Activated CD8-positive, alpha-beta memory T cell treated with anti-CD3 and anti-CD28 coated beads for 1 hour (primary cell): ENCODE results near the gene RAD23B.
A peak's percentile ranks its signal among the peaks of the same experiment; 100 is the strongest.

ENCODE experiments used
- DNase-seq, 2 donors: peaks; one replicate each; pipeline ENCODE4 v3.0.0-alpha.2; 2020; ENCODE audit warnings: low read depth in 1 of 2; ENCODE audit errors: extremely low read depth in 1 of 2

The RAD23B gene

GRCh38 chr9:107268560-107268959 is 14.5 kb upstream of the RAD23B start:
- no peak for DNase-seq

DNA sequence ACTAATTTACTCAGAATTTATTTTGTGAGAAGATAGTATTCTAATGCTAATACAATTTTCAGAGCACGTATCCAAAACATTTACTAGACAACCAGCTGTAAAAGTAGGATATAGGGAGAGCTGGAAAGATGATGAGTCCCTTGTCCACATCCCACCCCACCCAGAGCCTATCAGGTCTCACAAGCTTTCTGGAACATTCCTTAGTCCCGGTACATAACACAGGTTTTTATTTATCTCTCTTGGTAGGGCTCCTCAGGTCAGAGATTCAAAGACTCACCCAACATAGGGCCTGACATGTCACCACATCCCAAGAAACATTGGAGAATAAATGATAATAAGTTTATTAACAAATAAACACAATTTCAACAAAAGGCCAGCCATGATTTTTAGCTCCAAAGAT is 13.8 kb upstream of the RAD23B start:
- no peak for DNase-seq

GRCh38 chr9:107269681-107270080 is 13.4 kb upstream of the RAD23B start:
- no peak for DNase-seq

DNA sequence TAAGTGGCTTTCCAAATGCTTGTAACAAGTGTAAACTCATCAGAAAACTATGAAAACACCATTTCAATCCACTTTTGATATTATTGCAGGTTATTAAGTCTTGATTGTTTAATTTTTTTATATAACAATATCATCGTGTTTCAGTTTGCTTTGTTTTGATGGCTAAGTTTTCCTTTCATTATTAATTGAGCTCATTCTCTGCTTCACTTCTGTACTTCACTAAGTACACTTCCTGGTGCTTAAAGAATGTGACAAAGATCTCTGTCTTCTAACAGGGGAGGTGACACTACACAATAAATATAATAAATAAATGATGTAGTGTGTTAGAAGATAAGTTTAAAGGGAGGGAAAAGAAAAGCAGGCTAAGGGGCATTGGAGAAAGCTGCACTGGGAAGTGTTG is 13.0 kb upstream of the RAD23B start:
- no peak for DNase-seq

- DNase-seq: no peak
These were observed 12.5 kb upstream of the RAD23B start for GRCh38 chr9:107270580-107270979.

- DNase-seq: no peak
These were observed 9.4 kb upstream of the RAD23B start for GRCh38 chr9:107273634-107274033.

DNA sequence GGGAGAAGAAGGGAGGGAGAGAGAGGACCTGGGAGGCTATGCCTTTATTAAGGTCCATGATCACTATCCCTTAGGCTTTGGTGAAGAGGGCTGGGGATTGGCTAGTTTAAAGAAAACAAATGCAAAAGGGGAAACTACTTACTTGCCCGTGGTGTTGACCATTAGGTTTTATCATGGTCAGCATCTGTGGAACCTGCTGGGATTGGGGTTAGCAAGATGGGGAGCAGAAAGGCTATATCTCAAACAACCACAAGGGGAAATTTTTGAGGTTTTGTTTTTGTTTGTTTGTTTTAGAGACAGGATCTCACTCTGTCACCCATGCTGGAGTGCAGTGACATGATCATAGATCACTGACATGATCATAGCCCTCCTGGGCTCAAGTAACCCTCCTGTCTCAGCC is 9.0 kb upstream of the RAD23B start:
- DNase-seq: no peak

DNA sequence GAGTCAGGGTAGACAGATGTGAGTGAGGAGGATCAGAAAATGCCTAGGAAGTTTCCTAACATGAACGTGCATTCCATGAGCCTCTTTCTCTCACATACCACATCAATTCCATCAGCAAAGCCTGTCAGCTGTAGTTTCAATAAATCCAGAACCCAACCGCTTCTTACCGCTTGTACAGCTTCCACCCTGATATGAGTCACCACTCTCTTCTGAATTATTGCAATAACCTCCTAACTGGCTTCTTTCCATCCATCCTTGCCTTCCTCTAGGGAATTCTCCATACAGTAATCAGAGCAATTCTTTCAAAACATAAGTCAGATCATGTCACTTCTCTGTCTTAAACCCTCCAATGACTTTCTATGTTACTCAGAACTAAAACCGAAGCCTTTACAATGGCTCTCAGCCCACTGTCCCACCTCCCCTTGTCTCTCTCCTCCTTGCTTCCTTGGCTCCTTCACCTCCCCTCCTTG is 8.1 kb upstream of the RAD23B start:
- DNase-seq: no peak

DNA sequence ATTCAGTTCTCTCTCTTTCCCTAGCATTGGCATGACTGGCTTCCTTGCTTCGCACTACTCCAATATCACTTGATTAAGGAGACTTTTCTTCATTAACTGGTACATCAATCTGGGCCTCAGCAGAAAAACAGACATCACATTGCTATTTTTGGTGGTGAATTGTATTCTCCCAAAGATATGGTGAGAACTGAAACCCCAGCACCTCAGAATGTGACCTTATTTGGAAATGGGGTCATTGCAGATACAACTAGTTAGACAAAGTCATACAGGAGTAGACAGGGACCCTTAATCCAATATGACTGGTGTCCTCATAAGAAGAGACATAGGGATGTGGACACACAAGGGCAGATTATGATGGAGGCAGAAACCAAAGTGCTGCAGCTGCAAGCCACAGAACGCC is 7.5 kb upstream of the RAD23B start:
- no peak for DNase-seq

- no peak for DNase-seq
These were observed 5.9 kb upstream of the RAD23B start for GRCh38 chr9:107276966-107277710.

GRCh38 chr9:107277801-107278200 is 5.3 kb upstream of the RAD23B start:
- no peak for DNase-seq

DNA sequence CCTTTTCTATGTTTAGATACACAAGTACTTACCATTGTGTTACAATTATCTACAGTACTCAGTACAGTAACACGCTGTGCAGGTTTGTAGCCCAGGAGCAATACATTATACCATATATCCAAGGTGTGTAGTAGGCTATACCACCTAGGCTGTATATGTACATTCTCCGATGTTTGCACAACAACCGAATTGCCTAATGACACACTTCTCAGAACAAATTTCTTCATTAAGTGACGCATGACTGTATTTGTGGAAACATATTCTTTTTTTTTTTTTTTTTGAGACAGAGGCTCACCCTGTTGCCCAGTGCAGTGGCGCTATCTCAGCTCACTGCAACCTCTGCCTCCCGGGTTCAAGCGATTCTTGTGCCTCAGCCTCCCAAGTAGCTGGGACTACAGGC is 4.0 kb upstream of the RAD23B start:
- no peak for DNase-seq

DNA sequence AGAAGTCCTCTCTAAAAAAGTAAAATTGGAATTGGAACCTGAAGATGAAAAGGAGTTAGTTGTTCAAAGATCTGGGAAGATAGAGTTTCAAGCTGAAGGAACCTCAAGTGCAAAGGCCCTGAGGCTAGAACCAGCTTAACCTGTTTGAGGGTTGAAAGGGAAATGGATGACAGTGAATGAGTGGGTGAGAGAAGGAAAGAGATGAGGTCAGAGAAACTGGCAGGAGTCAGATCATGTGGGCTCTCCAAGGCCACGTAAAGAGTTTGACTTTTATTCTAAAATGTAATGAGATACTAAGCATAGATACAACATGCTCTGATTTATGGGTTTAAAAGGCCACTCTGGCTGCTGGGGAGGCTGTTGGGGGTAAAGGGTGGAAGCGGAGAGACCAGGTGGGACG is 2.5 kb upstream of the RAD23B start:
- DNase-seq: no peak

DNA sequence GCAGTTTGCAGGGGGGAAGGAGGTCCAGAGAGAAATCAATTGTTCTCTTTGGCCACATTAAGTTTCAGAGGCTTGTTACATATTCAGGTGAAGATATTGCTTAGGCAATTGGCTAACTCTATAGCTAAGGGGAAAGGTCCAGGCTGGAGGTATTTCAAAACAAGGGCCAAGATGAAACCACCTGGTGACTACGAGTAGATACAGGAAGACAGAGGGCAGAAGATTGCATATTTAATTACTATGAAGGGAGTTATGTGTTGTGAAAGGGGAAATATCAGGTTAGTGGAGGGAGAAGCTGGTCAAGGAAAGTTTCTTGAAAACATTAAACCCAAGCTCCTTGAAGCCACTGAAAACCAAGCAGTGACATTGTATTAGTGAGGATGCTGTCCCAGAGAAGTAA is 1.9 kb upstream of the RAD23B start:
- no peak for DNase-seq

GRCh38 chr9:107281922-107282667 is 984 bp upstream of the RAD23B start:
- DNase-seq: no peak

GRCh38 chr9:107283623-107284616 is 841 bp downstream of the RAD23B start:
- DNase-seq: peak in 1 of 2 donors; percentile 35

DNA sequence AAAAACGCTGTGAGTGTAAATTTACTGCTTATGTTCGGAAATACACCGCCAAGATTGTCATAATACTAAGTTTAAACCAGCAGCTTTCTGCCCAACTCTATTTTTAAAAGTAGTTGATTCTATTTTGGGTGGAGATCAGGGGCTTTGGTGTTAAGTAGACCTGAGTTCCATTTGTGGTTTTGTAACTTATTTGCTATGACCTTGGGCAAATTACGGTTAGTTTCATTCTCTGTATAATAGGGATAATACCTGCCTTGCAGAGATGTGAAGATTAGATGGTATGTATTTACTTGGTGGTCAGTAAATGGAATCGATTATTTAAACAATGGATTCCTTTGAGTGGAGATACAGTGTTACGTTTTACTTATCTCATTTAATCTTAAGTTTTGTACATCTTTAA is 1.6 kb downstream of the RAD23B start:
- DNase-seq: no peak

GRCh38 chr9:107285286-107285685 is 2.2 kb downstream of the RAD23B start:
- no peak for DNase-seq

GRCh38 chr9:107286057-107286456 is 3.0 kb downstream of the RAD23B start:
- DNase-seq: no peak

DNA sequence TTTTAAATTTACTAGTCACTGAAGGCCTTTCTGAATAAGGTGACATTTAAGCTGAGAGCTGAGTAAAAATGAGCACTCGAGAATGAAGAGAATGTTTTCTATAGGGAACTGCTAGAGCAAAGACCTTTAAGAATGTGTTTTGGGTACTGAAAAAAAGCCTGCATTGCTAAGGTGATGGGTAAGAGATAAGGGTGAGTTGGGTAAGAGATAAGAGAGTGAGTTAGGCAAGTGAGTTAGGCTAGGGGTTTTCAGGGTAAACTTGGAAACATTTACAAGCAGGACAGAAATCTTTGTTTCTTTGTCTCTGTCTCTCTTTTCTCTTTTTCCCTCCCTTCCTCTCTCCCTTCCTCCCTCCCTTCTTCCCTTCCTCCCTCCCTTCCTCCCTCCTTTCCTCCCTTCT is 5.6 kb downstream of the RAD23B start:
- DNase-seq: no peak

- DNase-seq: no peak
These were observed 7.5 kb downstream of the RAD23B start for GRCh38 chr9:107290619-107291018.
